Common myeloid progenitor, CD34-positive (primary cell): ENCODE measurements around the gene CT47B1. TPM values are rescaled to one million over a fixed set of nuclear protein-coding genes. Genes with fewer than 3 reads are reported as not detected.
"Not testable (repeated sequence)": the region's sequence is repeated elsewhere in the genome, so short reads cannot be mapped to it uniquely, and the experiment has no call there.

Experiments
- CTCF ChIA-PET: fragments of 350-600 bp; sonication (Branson Sonifier 250); formaldehyde crosslinking; loops from one replicate; lab custom pipeline; 2021; ENCODE audit warnings: antibody characterized with exemption; lab: Charles Lee
- POLR2A ChIA-PET: fragments of 350-600 bp; sonication (Branson Sonifier 250); formaldehyde crosslinking; loops from one replicate; lab custom pipeline; 2021; ENCODE audit warnings: antibody characterized with exemption; lab: Charles Lee
- DNase-seq, 3 donors: peaks; one replicate each; pipeline versions ENCODE4 v3.0.0 to v3.0.0-alpha.2; 2013
- H3K27ac ChIP-seq, 2 experiments: 1 replicate in 1 of 2; 2 replicates in 1 of 2; pipeline ENCODE4 v1.7.0; 2013; ENCODE audit warnings: inconsistent platforms in 2 of 2, low read length in 2 of 2, mild to moderate bottlenecking in 2 of 2, low read depth in 1 of 2, moderate library complexity in 1 of 2; ENCODE audit not compliant: severe bottlenecking in 2 of 2, insufficient read depth in 1 of 2, poor library complexity in 1 of 2
- H3K27me3 ChIP-seq, 5 experiments: replicated peaks in 2 of 5; 1 replicate in 3 of 5; 2 replicates in 2 of 5; pipeline versions ENCODE4 v1.6.1 to v1.7.0; 2013; ENCODE audit warnings: low read length in 4 of 5, mild to moderate bottlenecking in 2 of 5, moderate library complexity in 2 of 5, inconsistent platforms in 1 of 5; ENCODE audit not compliant: insufficient read depth in 5 of 5, control insufficient read depth in 4 of 5
- H3K36me3 ChIP-seq, 4 experiments: 1 replicate in 2 of 4; 2 replicates in 2 of 4; pipeline versions ENCODE4 v1.6.1 to v1.7.0; 2013; ENCODE audit warnings: low read length in 3 of 4, control low read depth in 1 of 4, mild to moderate bottlenecking in 1 of 4; ENCODE audit not compliant: control insufficient read depth in 4 of 4, insufficient read depth in 4 of 4
- H3K4me1 ChIP-seq, 4 experiments: 1 replicate in 3 of 4; 2 replicates in 1 of 4; pipeline versions ENCODE4 v1.6.1 to v1.7.1; 2013; ENCODE audit warnings: low read length in 3 of 4, mild to moderate bottlenecking in 3 of 4, control low read depth in 1 of 4, inconsistent platforms in 1 of 4, moderate library complexity in 1 of 4; ENCODE audit not compliant: control insufficient read depth in 4 of 4, insufficient read depth in 4 of 4; ENCODE audit errors: control extremely low read depth in 1 of 4
- H3K4me3 ChIP-seq, 7 experiments: 1 replicate in 4 of 7; 2 replicates in 3 of 7; pipeline versions ENCODE4 v1.5.1 to v1.7.0; 2013; ENCODE audit warnings: mild to moderate bottlenecking in 7 of 7, low read length in 6 of 7, moderate library complexity in 6 of 7, inconsistent platforms in 2 of 7, low read depth in 2 of 7, control low read depth in 1 of 7; ENCODE audit not compliant: insufficient read depth in 4 of 7, control insufficient read depth in 1 of 7; ENCODE audit errors: extremely low read depth in 1 of 7
- H3K9me3 ChIP-seq, 5 experiments: 1 replicate in 4 of 5; 2 replicates in 1 of 5; pipeline versions ENCODE4 v1.6.1 to v1.7.1; 2013; ENCODE audit warnings: low read length in 4 of 5, mild to moderate bottlenecking in 2 of 5, inconsistent platforms in 1 of 5, low read depth in 1 of 5, moderate library complexity in 1 of 5; ENCODE audit not compliant: control insufficient read depth in 4 of 5, insufficient read depth in 2 of 5; ENCODE audit errors: control extremely low read depth in 1 of 5
- WGBS: methylation state at CpG from one replicate; pipeline ENCODE4 v1.1.5; 2013; ENCODE audit not compliant: insufficient coverage; 5-methylcytosine and 5-hydroxymethylcytosine counted together
- polyA plus RNA-seq: library from polyadenylated mRNA; unstranded; fragments of 120-200 nt; gene quantifications from one replicate; pipeline ENCODE4 v1.2.1, GENCODE V29; 2013

Gene CT47B1
- not detected for polyA plus RNA-seq

GRCh38 chrX:120875766-120876165 is at the start of gene CT47B1:
CT47B1 (minus strand) TSS chrX:120875866; CDS start chrX:120875670, 196 bp downstream.
- H3K27ac ChIP-seq, CTCF ChIA-PET, POLR2A ChIA-PET, H3K4me3 ChIP-seq, H3K9me3 ChIP-seq, DNase-seq, H3K4me1 ChIP-seq, H3K36me3 ChIP-seq, H3K27me3 ChIP-seq: not testable (repeated sequence)
- no CpG with 5 or more reads among the region's 7 CpGs for WGBS

DNA sequence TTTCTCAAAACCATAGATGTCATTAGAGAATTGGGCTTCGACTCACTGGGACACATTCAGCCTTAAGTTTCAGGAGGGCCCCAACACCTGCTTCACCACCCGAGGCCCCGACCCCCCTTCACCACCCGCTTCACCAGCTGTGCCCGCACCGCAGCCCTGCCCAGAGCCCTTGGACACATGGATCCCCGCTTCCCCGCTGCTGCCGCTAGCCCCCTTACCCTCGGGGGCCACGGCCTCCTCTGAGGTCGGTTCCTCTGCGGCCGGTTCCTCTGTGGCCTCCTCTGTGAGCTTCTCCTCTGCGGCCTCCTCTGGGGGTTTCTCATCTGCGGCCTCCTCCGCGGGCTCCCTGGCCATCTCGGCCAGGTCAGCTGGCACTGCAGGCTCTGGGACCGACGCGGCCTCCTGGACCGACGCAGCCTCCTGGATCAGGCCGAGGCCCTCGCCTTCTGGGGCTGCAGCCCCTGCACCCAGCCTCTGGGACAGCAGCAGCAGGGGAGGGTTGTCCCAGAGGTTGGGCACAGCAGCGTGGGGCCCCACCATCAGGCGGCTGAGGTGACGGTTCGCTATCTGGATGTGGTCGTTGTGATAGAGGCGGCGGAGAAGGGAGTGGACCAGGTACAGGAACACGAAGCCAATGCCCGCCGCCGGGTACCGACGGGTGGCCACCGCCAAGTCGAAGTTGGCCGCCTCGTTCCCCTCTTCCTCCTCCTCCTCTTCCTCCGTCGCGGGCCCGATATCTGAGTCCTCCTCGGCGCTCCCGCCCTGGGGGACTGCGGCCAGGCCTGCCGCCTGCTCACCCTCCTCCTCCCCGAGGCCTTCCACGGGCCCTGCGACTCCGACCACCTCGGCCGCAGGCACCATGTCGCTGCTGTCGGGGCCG is 748 bp downstream of the CT47B1 start:
- 94% methylated on average over 52 of the region's 61 CpGs for WGBS
- DNase-seq: no peak
- Histone ChIP-seq H3K27me3 (no peaks in the 10 kb centered on the region), H3K36me3 (no peaks in the 10 kb centered on the region), H3K9me3 (peaks cover 0 to 3% (median 0%) of the 10 kb centered on the region in 5 experiments), H3K4me3 (no peak overlapping the region), H3K4me1 (no peaks in the 10 kb centered on the region), H3K27ac (no peak overlapping the region)
- ChIA-PET POLR2A (no interaction called here), CTCF (no interaction called here)

GRCh38 chrX:120857240-120857639 is 18.4 kb downstream of the CT47B1 start:
- POLR2A ChIA-PET: no interaction called here
- CTCF ChIA-PET: no interaction called here
- Histone ChIP-seq H3K27me3 (no peaks in the 10 kb centered on the region), H3K27ac (no peak overlapping the region), H3K4me3 (no peak overlapping the region), H3K36me3 (no peaks in the 10 kb centered on the region), H3K4me1 (no peaks in the 10 kb centered on the region), H3K9me3 (no peaks in the 10 kb centered on the region)
- DNase-seq: peak in 2 of 3 donors; percentile 6 to 10
- WGBS: 54% methylated on average over 3 of the region's 4 CpGs

DNA sequence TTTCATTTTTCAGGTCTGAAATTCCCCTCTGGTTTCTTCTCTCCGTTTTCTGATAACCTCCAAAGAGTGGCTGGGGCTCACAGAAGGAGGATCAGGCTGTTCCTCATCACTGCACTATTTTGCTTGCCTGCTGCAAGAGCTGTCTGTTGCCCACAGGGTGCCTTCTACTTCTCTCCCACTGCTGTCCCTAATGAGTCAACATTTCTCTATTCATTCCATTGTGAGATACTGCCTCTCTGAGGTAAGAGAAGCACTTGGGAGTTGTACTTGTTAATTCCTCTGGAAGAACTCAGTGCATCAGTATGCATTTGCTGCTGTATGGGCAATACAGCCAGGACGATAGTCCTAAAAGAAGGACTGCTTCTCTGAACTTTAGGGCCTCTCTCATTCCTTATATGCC is 34.8 kb downstream of the CT47B1 start:
- ChIA-PET POLR2A (no interaction called here), CTCF (no interaction called here)
- Histone ChIP-seq H3K36me3 (no peaks in the 10 kb centered on the region), H3K4me1 (no peaks in the 10 kb centered on the region), H3K27ac (no peak overlapping the region), H3K9me3 (no peaks in the 10 kb centered on the region), H3K27me3 (no peaks in the 10 kb centered on the region), H3K4me3 (no peak overlapping the region)
- WGBS: 48% methylated on average over 2 of the region's 2 CpGs
- no peak for DNase-seq

DNA sequence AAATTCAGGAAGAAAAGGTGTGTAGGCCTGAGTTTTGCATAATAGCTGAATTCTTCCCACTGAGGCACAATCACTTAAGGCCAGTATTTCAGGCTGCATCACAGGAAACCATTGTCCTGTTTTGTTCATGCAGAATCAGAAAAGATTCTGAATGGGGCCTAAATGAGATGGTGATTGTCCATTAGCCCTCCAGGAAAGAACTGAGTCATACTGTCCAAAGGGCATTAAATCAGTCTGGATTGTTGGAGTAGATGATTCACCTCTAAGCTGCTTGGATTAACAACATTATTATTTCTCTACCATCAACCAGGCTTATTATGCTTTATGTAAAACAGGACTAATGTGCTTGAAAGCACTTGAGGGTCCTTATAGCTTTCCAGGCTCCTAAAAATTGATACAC is 36.2 kb downstream of the CT47B1 start:
- H3K4me1 ChIP-seq: no peaks in the 10 kb centered on the region
- no peak overlapping the region for H3K4me3 ChIP-seq
- no peak overlapping the region for H3K27ac ChIP-seq
- CTCF ChIA-PET: no interaction called here
- DNase-seq: no peak
- no peaks in the 10 kb centered on the region for H3K27me3 ChIP-seq
- H3K36me3 ChIP-seq: no peaks in the 10 kb centered on the region
- no peaks in the 10 kb centered on the region for H3K9me3 ChIP-seq
- POLR2A ChIA-PET: no interaction called here

GRCh38 chrX:120827213-120827612 is 48.5 kb downstream of the CT47B1 start:
- H3K36me3 ChIP-seq, H3K27ac ChIP-seq, DNase-seq, H3K4me3 ChIP-seq, H3K4me1 ChIP-seq, POLR2A ChIA-PET, H3K9me3 ChIP-seq, CTCF ChIA-PET, H3K27me3 ChIP-seq: not testable (repeated sequence)
- no CpG with 5 or more reads among the region's 1 CpG for WGBS

DNA sequence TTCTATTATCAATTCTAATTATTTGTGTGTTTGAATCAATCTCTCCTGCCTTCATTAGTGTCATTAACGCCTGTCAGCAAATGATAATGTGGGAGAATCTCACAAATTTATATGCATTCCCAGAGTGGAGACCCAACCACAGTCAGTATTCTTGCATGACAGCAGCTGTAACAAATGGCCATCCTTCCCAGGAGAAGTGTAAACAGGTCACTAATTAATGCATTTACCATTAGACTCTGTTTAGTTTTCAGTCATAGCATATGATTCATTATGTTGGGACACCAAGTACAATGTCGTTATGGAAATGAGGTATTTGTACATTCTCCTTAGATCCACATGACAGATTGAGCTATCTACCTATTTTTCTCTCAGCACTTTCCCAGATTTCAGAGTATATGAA is 50.5 kb downstream of the CT47B1 start:
- Histone ChIP-seq H3K9me3 (no peaks in the 10 kb centered on the region), H3K27me3 (no peaks in the 10 kb centered on the region), H3K27ac (no peak overlapping the region), H3K36me3 (no peaks in the 10 kb centered on the region), H3K4me3 (no peak overlapping the region), H3K4me1 (no peaks in the 10 kb centered on the region)
- POLR2A ChIA-PET: no interaction called here
- 0% methylated on average over 1 of the region's 2 CpGs for WGBS
- CTCF ChIA-PET: no interaction called here
- DNase-seq: no peak
